ENCODE results near the gene GRK1.

GRCh38 chr13:113751491-113751890 is 84.5 kb downstream of the GRK1 start:
- TF ChIP-seq ZNF274 (IDR thresholded peaks at IDR 0.05; ENCODE audit: low read depth, low read length) (no peak), YY1 (IDR thresholded peaks at IDR 0.05; ENCODE audit: insufficient read depth, insufficient read length) (no peak)
